Neuronal stem cell (in vitro differentiated cells): ENCODE data around the gene MDP1.

Experiments
- DNase-seq: peaks from one replicate; pipeline ENCODE4 v3.0.0-alpha.2; 2013; ENCODE audit warnings: low spot score
- H2AFZ ChIP-seq: one replicate; pipeline ENCODE4 v1.6.1; 2013; ENCODE audit warnings: mild to moderate bottlenecking, low read length, inconsistent platforms
- H2AK5ac ChIP-seq: 2 replicates; pipeline ENCODE4 v1.6.1; 2013; ENCODE audit warnings: low read depth, mild to moderate bottlenecking, inconsistent platforms, low read length, moderate library complexity, mixed read lengths
- H2BK120ac ChIP-seq: 2 replicates; pipeline ENCODE4 v1.6.1; 2013; ENCODE audit warnings: low read depth, mild to moderate bottlenecking, inconsistent platforms, low read length, moderate library complexity, mixed read lengths
- H2BK12ac ChIP-seq: one replicate; pipeline ENCODE4 v1.6.1; 2013; ENCODE audit warnings: low read length, inconsistent platforms
- H2BK15ac ChIP-seq: 2 replicates; pipeline ENCODE4 v1.6.1; 2013; ENCODE audit warnings: mild to moderate bottlenecking, low read length, inconsistent platforms, mixed read lengths
- H2BK5ac ChIP-seq: one replicate; pipeline ENCODE4 v1.6.1; 2013; ENCODE audit warnings: inconsistent platforms, mild to moderate bottlenecking, low read length, moderate library complexity
- H3K14ac ChIP-seq: one replicate; pipeline ENCODE4 v1.6.1; 2013; ENCODE audit warnings: low read length, inconsistent platforms
- H3K18ac ChIP-seq: 2 replicates; pipeline ENCODE4 v1.6.1; 2013; ENCODE audit warnings: low read length, inconsistent platforms
- H3K23ac ChIP-seq: 2 replicates; pipeline ENCODE4 v1.6.1; 2013; ENCODE audit warnings: low read depth, mild to moderate bottlenecking, mixed read lengths, low read length, inconsistent platforms; ENCODE audit not compliant: poor library complexity
- H3K27ac ChIP-seq: replicated peaks from 3 replicates; pipeline ENCODE4 v1.5.1; 2013; ENCODE audit warnings: low read length, inconsistent platforms
- H3K27me3 ChIP-seq, 3 experiments: 2 replicates each; pipeline ENCODE4 v1.6.1; 2013; ENCODE audit warnings: low read length in 3 of 3, mild to moderate bottlenecking in 2 of 3, inconsistent platforms in 1 of 3, low read depth in 1 of 3, mixed read lengths in 1 of 3, moderate library complexity in 1 of 3; ENCODE audit not compliant: control insufficient read depth in 3 of 3, insufficient read depth in 3 of 3
- H3K36me3 ChIP-seq, 2 donors: replicated peaks in 1 of 2; 2 replicates each; pipeline ENCODE4 v1.6.1; 2013; ENCODE audit warnings: low read length in 2 of 2; ENCODE audit not compliant: control insufficient read depth in 2 of 2, insufficient read depth in 2 of 2
- H3K4ac ChIP-seq: 2 replicates; pipeline ENCODE4 v1.6.1; 2013; ENCODE audit warnings: inconsistent platforms, mild to moderate bottlenecking, low read length, moderate library complexity
- H3K4me1 ChIP-seq, 2 donors: 1 replicate in 1 of 2; 2 replicates in 1 of 2; pipeline ENCODE4 v1.6.1; 2013; ENCODE audit warnings: low read length in 2 of 2, low read depth in 1 of 2; ENCODE audit not compliant: control insufficient read depth in 2 of 2, insufficient read depth in 1 of 2
- H3K4me2 ChIP-seq: one replicate; pipeline ENCODE4 v1.6.1; 2013; ENCODE audit warnings: mild to moderate bottlenecking, low read length, inconsistent platforms; ENCODE audit not compliant: insufficient read depth, poor library complexity, severe bottlenecking
- H3K4me3 ChIP-seq, 2 donors: 2 replicates each; pipeline ENCODE4 v1.5.1; 2013; ENCODE audit warnings: low read length in 2 of 2, mild to moderate bottlenecking in 2 of 2, inconsistent platforms in 1 of 2, moderate library complexity in 1 of 2
- H3K79me1 ChIP-seq: one replicate; pipeline ENCODE4 v1.6.1; 2013; ENCODE audit warnings: low read depth, mild to moderate bottlenecking, inconsistent platforms, low read length, moderate library complexity
- H3K9ac ChIP-seq: one replicate; pipeline ENCODE4 v1.6.1; 2013; ENCODE audit warnings: mild to moderate bottlenecking, low read depth, low read length, inconsistent platforms; ENCODE audit not compliant: poor library complexity
- H3K9me3 ChIP-seq, 2 donors: replicated peaks in 1 of 2; 2 replicates each; pipeline versions ENCODE3 to v1.6.1; 2013; ENCODE audit warnings: low read length in 2 of 2, mild to moderate bottlenecking in 2 of 2, inconsistent platforms in 1 of 2, low read depth in 1 of 2, mixed read lengths in 1 of 2, moderate library complexity in 1 of 2; ENCODE audit not compliant: control insufficient read depth in 2 of 2, insufficient read depth in 1 of 2
- H4K8ac ChIP-seq: one replicate; pipeline ENCODE4 v1.6.1; 2013; ENCODE audit warnings: low read depth, mild to moderate bottlenecking, inconsistent platforms, low read length, moderate library complexity
- H4K91ac ChIP-seq: one replicate; pipeline ENCODE4 v1.6.1; 2013; ENCODE audit warnings: low read length, low read depth, mild to moderate bottlenecking, inconsistent platforms; ENCODE audit not compliant: poor library complexity
- WGBS, 2 donors: extraction: QIAGEN DNeasy Blood & Tissue Kit; methylation state at CpG; one replicate each; pipeline ENCODE4 v1.1.7; 2013; ENCODE audit warnings: missing lambda C conversion rate in 2 of 2, mixed read lengths in 1 of 2; ENCODE audit not compliant: insufficient read length in 2 of 2, insufficient replicate concordance in 1 of 2; ENCODE audit errors: extremely low coverage in 2 of 2; 5-methylcytosine and 5-hydroxymethylcytosine counted together

Gene MDP1

GRCh38 chr14:24192933-24193332 lies 22.9 kb downstream of the MDP1 start:
- no peak overlapping the region for H3K14ac ChIP-seq
- H4K91ac ChIP-seq, result no peak overlapping the region
- no peak overlapping the region for H3K9ac ChIP-seq
- H2BK15ac ChIP-seq, result no peak overlapping the region
- no peak overlapping the region for H3K4ac ChIP-seq
- no peak overlapping the region for H2AFZ ChIP-seq
- WGBS, 2 donors, result no CpG with 5 or more reads among the region's 15 CpGs
- peaks cover 4 to 6% of the 10 kb centered on the region in 2 donors for H3K4me1 ChIP-seq
- H3K79me1 ChIP-seq, result peaks cover 2% of the 10 kb centered on the region
- H2BK5ac ChIP-seq, result no peak overlapping the region
- H3K23ac ChIP-seq, result no peak overlapping the region
- no peak overlapping the region for H3K18ac ChIP-seq
- no peak overlapping the region for H3K4me3 ChIP-seq
- H3K9me3 ChIP-seq, result no peaks in the 10 kb centered on the region
- DNase-seq, result no peak
- H3K36me3 ChIP-seq, result peaks cover 22 to 44% of the 10 kb centered on the region in 2 donors
- no peak overlapping the region for H4K8ac ChIP-seq
- H3K27ac ChIP-seq, result no peak overlapping the region
- no peak overlapping the region for H2AK5ac ChIP-seq
- peaks cover 0 to 2% (median 0%) of the 10 kb centered on the region in 3 experiments for H3K27me3 ChIP-seq
- no peak overlapping the region for H3K4me2 ChIP-seq
- H2BK12ac ChIP-seq, result no peak overlapping the region
- no peak overlapping the region for H2BK120ac ChIP-seq

GRCh38 chr14:24190416-24190815 lies 25.4 kb downstream of the MDP1 start:
- WGBS, 2 donors, result no CpG with 5 or more reads among the region's 10 CpGs
- Histone ChIP-seq H2BK5ac (no peak overlapping the region), H2AFZ (no peak overlapping the region), H3K4me1 (peaks cover 7 to 9% of the 10 kb centered on the region in 2 donors), H2BK120ac (no peak overlapping the region), H3K9ac (no peak overlapping the region), H4K8ac (no peak overlapping the region), H3K79me1 (peaks cover 9% of the 10 kb centered on the region), H2BK15ac (no peak overlapping the region), H2BK12ac (no peak overlapping the region), H3K18ac (no peak overlapping the region), H2AK5ac (no peak overlapping the region), H3K4ac (no peak overlapping the region), H3K23ac (no peak overlapping the region), H3K4me3 (no peak overlapping the region), H4K91ac (no peak overlapping the region), H3K27ac (no peak overlapping the region), H3K14ac (no peak overlapping the region), H3K36me3 (peaks cover 39 to 66% of the 10 kb centered on the region in 2 donors), H3K4me2 (no peak overlapping the region), H3K27me3 (no peaks in the 10 kb centered on the region), H3K9me3 (no peaks in the 10 kb centered on the region)
- DNase-seq, result no peak

GRCh38 chr14:24189460-24189859 lies 26.4 kb downstream of the MDP1 start:
- H3K27ac ChIP-seq, result no peak overlapping the region
- H3K36me3 ChIP-seq, result peaks cover 48 to 72% of the 10 kb centered on the region in 2 donors

GRCh38 chr14:24189059-24189375 lies 26.8 kb downstream of the MDP1 start:
- Histone ChIP-seq H2BK15ac (no peak overlapping the region), H3K27ac (no peak overlapping the region), H3K4ac (no peak overlapping the region), H3K18ac (no peak overlapping the region), H2BK5ac (no peak overlapping the region), H4K91ac (no peak overlapping the region), H4K8ac (no peak overlapping the region), H3K9ac (no peak overlapping the region), H3K9me3 (no peaks in the 10 kb centered on the region), H3K14ac (no peak overlapping the region), H3K4me3 (peak overlapping the region in 1 of 2 donors; percentile 79), H3K79me1 (peaks cover 9% of the 10 kb centered on the region), H2AFZ (peak overlapping the region; percentile 45), H3K4me2 (no peak overlapping the region), H3K36me3 (peaks cover 47 to 72% of the 10 kb centered on the region in 2 donors), H3K23ac (no peak overlapping the region), H3K4me1 (peaks cover 4 to 7% of the 10 kb centered on the region in 2 donors), H3K27me3 (no peaks in the 10 kb centered on the region), H2AK5ac (no peak overlapping the region), H2BK12ac (no peak overlapping the region), H2BK120ac (no peak overlapping the region)
- no peak for DNase-seq
- no CpG with 5 or more reads among the region's 3 CpGs for WGBS, 2 donors

More at GRCh38 chr14:24189460-24189859, 26.4 kb downstream of the MDP1 start:
- Histone ChIP-seq H3K4me1 (peaks cover 5 to 7% of the 10 kb centered on the region in 2 donors), H4K8ac (no peak overlapping the region), H2BK5ac (no peak overlapping the region), H3K4me2 (no peak overlapping the region), H2BK15ac (no peak overlapping the region), H2BK12ac (no peak overlapping the region), H3K9me3 (no peaks in the 10 kb centered on the region), H3K14ac (no peak overlapping the region), H3K9ac (no peak overlapping the region), H2BK120ac (no peak overlapping the region), H3K23ac (no peak overlapping the region), H2AFZ (peak overlapping the region; percentile 45), H2AK5ac (no peak overlapping the region), H3K4ac (no peak overlapping the region), H3K27me3 (no peaks in the 10 kb centered on the region), H3K79me1 (peaks cover 9% of the 10 kb centered on the region), H4K91ac (no peak overlapping the region), H3K18ac (no peak overlapping the region), H3K4me3 (no peak overlapping the region)
- no peak for DNase-seq
- WGBS, 2 donors, result no CpG with 5 or more reads among the region's 9 CpGs
